NCI-H524 treated with DMSO at 0.1 percent for 48 hours (cell line): ENCODE results near the gene SERTAD4.
A peak's percentile ranks its signal among the peaks of the same experiment; 100 is the strongest.

Experiments used
- DNase-seq: peaks from one replicate; lab custom pipeline; 2025; lab: John Stamatoyannopoulos, UW

Gene SERTAD4

DNA sequence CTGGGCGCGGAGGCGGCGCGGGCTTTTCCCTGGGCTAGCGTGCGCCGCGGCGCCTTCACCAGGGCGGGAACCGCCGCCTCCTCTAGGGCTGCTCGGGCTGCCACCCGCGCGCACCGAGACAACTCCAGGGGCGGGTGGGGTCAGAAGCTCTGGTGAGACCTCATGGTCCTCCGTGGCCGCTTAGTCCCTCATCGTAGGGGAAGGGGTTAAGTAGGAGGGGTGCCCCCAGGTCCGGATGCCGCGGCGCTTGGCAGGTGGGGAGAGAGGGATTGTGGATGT is 559 bp downstream of the SERTAD4 start:
- no peak for DNase-seq

DNA sequence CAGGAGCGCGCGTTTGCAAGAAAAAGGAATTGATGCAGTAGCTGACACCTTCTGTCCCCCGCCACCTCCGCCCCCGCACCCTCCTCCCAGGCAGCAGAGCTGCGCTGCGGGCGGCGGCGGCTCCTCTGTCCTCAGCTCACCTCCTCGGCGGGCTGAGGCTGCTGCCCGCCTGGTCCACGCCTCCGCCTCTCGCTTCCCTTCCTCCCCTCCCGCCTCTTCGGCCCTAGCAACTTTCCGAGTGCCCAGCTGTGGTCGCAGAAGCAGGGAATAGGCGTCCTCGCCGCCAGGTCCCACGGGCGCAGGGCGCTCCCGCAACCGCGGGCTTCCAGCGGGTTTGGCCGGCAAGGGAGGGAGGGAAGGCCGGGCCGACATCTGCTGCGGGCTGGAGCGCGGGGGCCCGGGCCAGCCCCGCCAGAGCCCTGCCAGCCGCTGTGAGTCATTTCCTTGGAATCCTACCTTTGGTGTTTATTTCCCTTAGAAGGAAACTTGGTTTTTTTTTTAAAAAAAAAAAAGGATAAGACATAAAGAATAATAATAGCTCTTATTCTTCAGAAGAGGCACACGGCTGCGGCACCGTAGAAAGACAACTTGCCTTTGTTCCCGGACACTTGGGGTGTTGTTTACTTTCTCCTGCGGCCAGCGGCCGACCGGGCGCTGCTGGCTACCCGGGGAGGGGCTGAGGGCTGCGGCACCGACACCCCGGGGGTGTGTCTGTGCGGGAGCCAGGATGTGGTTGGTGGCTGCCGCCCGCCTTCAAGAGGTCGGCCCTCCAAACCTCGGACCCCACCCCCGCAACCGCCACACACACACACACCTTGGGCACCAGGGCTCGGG is 1.1 kb downstream of the SERTAD4 start:
- no peak for DNase-seq

DNA sequence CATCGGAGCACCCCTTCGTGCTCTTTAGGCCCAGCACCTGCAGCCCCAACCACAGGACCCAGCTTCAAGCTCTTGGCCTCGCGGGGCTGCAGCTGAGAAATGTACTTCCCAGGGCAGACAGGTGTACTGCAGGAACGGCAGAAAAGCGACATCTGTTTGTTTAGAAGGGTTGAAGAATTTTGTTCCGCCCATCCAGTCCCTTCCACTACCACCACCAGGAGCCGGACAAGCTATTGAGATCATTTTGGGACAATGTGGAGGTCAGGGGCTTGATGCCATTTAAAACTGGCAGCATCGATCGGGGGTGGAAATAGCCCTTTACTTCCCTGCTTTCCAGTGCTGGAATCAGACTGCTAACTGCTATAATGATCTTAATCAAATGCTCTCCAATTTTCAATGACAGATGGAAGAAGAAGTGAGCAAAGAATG is 1.7 kb downstream of the SERTAD4 start:
- DNase-seq, result no peak

DNA sequence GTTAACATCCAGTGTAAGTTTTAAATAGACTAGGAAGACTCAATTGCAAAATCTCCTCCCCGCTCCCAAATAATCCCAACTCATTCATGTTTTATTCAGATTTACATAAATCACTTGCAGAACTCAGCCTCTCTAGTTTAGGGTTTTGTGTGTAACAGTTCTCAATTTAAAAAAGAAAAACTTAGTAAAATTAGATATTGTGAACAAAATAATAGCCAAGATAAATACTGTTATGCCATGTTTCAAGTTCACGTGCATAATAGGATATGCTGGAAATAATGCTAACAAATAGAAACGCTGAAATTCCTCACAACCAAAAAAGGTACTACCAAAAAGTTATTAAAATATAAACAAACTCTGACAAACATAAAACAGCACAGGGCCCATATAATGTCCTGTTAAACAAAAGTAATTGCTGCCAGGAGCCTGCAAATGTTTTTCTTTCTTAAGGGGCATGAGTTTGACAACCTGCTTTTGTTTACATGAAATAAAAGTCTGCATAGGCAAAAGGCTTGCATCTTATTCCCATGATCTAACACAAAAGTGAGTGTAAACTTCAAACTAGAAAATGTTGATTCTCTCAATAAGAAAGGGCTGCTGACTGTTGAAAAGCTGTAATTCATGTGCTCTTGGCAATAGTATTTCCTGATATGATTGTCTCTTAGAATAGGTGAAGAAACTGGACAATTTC is 2.9 kb downstream of the SERTAD4 start:
- DNase-seq, result no peak

DNA sequence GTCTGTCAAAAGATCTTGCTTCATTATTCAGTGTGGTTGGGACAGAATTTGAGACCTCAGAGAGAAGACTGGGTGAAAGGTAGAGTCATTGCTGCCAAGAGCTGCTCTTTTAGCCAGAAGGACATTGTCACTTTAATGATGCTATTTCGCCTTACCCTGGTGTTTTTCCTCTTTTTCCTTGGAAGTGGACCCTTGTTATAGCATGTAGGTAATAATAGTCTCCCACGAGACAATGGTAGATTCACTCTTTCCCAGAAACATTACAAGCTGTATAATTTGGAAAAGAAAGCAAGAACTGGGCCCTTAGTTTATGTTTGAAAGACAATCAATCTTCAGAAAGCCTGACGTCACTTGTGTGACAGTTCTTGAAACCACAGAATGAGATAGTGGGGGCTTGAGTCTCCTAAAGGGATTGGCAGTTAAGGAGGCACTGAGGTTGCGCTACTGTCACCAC is 3.8 kb downstream of the SERTAD4 start:
- DNase-seq, result no peak

DNA sequence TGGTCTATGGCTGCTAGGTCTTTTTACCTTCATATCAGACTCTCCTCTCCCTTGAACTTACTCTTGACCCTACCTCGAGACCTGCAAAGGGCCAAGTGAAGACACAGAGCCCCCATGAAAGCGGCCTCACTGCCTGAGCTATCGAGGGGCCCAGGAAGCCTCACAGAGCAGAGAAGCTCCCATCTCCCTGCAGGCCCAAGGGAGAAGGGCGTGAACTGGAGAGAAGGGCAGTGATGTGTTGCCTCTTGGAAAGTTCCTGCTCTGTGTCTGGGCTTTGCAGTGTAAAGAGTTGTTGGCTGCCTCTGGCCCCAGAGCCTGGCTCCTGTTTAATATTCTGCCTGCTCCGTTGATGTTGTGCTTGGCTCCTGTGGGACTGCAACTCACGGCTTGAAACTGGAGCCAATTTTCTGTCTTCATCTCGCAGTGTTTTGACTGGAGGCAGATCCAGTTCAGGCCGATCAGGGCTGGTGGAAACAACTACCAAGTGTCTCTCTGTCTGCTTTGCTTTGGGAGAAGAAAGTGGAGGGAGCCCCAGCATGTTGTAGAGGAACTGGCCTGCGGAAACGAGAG is 4.3 kb downstream of the SERTAD4 start:
- DNase-seq, result no peak

DNA sequence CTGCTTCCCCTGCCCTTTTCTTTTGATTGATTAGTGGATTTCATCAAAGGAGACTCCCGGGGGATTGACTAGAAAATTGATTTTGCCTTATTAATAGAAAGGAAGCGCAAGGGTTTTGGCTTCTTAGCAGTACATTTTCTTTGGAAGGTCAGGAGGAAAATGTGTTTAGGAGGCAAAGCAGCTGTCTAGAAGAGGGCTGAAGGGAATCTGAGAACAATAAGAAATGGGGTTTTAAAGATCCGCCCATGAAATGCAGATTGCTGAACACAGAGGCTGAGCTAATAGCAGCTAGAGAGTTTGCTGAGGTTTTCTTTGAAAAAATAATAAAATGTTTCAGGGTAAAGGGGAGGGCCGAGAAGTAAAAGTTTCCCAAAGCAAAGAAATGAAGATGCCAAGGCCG is 4.9 kb downstream of the SERTAD4 start:
- DNase-seq, result no peak

DNA sequence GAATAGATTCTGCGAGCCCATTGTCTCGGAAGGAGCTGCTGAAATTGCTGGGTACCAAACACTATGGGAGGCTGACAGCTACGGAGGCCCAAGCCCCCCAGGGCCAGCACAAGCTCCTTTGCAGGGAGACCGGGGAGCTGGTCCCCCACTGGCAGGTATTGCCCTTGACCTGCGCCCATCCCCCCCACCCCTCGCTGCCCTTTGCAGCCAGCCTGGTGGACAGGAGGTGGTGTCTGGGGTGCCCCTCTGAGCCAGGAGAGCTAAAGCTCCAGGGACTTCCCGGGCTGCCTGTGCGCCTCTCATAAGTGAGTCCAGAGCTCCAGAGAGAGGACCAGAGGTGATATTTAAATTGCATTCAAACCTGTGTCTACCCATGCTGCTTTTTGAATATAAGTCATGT is 5.4 kb downstream of the SERTAD4 start:
- no peak for DNase-seq

DNA sequence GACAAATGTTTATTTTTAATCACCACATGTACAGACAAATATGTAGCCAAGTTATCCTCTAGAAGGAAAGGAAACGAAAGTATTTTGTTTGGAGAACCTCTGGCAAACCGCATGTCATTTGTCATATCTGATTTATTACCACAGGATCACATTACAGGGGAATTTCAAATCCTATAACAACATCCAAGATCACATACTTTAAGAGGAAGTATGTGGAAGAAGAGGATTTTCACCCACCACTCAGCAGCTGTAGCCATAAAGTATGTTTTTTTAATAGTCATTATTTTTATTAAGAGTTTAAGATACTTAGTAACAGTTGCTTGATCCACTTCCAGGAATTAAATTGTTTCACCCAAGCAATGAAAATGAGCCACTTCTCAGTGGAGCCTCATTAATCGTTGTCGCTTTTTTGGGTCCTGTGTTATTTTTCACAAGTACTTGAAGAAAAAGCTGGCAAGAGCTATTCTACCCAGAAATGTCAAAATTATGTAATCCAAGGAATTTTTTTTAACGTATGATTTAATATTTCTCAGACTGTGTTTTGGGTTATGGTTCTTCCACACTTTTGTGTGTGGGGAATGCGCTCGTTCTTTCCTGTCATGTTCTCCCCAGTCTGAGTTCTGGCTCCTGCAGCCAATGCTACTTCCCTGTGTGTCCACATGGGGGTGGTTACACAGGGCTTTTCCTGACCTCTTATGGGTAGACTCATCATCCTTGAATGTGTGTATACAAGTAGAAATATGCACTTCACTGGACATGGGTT is 6.9 kb downstream of the SERTAD4 start:
- no peak for DNase-seq

DNA sequence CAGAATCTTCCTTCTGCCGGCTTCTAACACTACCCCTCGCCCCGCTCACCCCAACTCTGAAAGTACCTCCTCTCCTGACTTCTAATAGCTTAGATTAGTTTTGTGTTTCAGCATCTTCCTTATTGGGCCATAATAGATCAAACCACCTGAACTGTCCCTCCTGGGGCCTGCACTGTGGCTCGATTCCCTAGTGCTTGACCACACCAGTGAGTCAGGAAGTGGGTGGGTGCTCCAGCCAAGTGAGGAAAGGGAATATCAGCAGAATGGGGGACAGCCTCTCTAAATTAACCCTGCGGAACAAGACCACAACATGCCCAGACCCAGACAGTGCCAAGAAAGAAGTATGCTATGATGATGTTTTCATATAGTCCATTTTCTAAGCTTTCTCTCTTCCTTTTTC is 8.5 kb downstream of the SERTAD4 start:
- no peak for DNase-seq

DNA sequence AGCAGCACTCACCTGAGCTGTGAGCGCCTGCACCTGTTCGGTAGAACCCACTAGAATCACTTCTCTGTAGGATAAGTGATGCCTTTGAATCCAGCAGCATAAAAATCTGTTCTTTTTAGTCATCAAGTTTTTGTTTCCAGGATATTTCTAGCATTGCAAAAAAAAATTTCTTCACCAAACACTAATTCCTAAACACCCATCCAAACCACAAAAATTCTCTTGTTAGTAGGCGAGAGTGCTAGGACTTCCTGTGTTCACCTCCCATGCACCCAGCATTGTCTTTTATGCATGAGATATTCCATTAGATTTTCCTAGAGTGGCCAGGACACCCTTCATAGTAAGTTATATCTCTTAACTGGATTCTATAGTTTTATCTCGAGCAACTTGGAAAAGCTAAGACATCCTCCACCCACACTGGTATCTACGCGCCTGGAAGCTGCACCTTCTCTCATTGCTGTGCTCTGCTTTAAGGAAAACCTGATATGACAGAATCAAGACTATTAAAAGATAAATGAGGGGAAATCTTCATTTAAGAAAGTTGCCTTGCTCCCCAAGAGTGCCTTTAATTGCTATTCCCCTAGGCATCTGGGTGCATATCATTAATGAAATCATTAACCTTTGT is 12.3 kb downstream of the SERTAD4 start:
- DNase-seq, result no peak

DNA sequence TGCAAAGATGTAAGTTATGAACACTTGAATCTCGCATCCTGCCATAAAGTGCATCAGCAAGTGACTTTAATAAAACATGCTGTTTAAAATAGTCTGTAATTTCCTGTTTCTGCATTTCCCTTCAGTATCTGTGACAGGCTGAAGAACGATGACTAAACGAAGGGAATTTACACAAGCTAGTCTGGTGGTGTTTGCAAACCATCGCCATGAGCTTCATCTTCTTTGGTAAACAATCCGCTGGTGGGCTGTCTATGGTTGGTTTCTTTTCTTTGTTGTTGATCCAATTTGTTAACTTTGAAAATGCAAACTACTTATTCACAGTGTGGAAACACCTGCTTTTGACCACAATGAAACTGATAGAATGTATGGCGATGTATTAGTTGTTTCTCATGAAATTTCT is 13.9 kb downstream of the SERTAD4 start:
- DNase-seq, result no peak

DNA sequence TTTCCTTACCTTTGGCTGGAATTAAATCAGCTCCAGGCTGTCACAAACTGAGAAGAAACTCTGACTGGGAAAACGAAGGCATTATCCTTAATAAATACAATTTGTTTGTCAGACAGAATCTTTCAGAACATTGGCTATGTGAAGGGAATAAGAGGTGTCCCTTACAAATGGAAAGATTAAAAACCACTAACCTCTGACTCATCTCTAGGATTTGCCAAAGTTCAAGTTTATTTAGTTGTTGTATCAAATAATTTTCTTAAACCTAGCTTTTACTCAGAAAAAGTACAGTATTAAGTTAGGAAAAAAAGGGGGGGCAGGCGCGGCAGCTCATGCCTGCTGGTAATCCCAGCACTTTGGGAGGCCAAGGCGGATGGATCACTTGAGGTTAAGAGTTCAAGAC is 15.7 kb downstream of the SERTAD4 start:
- no peak for DNase-seq

DNA sequence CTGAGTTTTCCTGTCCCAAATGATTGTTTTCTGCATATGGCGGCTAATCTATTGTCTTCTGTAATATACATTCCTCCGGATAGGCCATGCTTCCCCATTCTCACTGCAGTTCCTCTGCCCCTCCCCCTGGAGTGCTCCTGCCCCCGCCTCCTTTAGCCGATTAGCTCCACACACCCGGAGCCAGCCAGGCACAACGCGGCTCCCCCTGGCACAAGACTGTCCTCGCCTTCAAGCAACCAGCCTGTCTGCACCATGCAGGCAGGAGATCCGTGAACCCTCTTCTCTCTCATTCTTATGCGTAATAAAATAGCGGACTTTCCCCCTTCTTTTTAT is 18.0 kb downstream of the SERTAD4 start:
- peak; percentile 50 for DNase-seq

DNA sequence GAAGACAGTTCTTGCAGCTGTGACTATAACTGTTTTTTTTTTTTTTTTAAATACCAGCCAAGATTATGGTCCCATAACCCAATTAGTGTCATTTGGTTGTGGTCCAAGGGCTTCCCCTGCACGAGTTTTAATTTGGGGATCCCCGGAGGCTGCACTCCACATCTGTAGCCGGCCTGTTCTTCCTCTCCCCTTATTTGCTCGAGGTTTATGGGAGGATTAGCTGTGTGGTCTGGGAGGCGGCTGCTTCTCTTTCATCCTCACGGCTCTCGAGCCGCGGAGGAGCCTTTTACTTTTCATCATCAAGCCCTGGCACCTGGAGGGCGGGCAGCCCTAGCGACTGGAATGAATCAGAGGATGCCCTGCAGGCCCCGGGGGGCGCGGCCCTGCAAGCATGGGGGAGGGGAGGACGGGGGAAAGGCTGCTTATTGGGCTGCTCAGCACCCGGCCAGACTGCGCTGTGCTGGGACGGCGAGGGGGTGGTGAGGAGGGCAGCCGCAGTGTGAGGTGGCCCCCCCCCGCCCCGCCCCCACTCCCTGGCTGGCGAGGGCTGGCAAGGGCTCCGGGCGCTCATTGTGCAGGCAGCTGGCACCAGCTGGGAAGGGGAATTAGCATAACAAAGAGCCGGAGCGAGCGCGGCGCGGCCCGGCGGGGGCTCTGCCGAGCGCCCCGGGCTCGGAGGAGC is 18.5 kb downstream of the SERTAD4 start:
- peak; percentile 80 for DNase-seq

DNA sequence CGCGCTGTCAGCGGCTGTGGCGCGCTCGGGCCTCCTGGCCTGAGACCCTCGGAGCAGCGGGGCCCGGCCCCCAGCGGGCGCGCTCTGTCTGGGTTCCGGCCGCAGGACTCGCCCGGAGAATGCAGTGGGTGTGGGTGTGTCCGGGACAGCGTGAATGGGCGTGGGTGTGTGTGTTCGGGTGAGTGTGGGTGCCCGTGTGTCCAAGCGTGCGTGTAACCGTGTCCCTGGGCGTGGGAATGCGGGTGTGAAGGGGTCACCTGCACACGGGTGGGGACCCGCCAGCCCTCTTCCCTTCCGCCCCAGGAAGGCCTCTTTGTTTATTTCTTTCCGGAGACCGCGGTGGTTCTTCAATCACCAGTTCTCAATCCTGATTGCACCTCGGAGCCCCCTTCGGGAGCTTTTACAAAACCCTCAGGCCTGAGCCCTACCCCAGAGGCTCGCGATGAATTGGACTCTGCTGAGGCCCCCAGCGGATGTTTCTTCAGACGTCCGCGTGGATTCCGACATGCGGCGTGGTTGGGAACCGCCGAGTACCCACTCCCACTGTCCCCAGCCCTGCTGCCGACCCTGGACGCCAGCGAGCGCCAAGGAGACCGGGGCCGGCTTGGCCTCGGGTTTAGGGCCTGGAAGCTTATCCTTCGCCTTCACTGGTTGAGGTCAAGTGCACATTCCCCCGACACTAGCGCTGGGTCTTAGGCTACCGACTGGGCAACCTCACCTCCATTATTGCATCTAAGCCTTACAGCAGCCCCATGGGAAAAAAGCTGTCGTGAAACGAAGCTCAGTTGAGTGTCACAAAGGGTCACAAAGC is 19.3 kb downstream of the SERTAD4 start:
- no peak for DNase-seq

DNA sequence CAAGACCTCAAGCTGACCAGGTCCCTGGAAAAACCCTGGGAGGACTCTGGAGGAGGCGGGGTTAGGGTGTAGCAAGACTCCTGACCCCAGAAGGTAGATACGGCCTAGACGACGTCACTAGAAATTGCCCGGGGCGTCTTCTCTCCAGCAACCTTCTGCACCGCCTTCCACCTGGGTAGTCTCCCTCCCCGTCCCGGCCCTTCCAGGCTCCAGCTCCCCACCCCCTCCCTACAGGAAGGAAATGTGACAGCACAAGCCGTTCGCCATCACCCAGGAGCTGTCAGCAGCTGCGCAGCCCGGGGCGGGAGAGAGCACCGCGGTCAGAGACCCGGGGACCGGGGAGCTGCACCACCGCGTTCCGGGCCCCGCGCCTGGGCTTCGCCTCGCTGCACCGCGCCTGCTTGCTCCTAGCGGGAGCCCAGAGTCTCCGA is 20.0 kb downstream of the SERTAD4 start:
- no peak for DNase-seq

DNA sequence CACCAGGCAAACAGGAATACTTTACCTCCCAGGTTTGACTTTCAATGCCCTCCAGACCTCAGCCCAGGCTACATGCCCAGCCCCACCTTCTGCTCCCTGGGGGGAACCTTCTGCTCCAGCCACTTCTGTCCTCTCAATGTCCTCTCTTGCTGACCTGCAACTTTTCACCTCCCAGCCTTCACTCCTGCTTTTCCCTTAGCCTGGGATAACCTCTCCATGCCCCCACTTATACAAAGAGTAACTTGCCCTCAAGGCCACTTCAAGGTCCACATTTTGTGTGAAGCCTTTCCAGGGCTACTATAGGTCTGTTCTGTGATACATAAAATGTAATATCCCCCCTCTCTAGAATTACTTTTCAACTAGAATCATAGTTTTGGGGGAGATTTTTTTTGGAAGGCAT is 21.7 kb downstream of the SERTAD4 start:
- DNase-seq, result no peak

DNA sequence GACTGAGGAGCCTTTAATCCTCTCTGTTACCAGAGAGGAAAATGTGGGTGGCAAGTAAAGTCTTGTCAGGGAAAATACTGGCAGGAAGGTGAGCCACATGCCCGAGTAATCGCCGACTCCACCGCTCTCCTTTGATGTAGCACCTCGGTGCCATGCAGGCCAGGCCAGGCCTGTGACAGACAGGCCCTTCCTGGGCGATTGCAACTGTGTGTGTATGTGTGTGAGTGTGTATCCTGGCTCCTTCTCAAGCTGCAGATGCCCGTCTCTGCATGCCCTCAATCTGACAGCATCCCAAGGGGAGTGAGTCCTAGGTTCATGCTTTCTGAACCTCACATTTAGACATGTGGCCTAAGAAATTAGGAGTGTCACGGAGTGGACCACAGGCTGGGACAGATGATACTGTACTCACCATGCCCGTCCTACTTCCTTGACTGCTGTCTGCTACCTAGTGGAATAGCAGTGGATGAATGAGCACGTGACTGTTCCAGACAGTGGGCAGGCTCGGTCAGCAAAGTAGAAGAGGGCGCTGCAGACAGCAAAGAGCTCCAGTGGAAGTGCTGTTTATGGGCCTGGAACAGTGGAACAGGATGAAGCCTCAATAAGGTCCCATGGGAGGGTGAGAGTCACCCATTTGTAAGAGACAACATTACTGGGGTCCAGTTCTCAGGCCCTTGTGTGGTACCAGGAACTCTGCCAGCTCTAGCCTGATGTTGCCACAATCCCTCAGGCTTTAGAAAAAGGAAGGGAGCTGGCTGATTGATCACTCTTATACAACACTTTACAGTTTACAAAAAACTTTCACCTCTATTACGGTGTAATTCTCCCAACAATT is 25.3 kb downstream of the SERTAD4 start:
- no peak for DNase-seq

DNA sequence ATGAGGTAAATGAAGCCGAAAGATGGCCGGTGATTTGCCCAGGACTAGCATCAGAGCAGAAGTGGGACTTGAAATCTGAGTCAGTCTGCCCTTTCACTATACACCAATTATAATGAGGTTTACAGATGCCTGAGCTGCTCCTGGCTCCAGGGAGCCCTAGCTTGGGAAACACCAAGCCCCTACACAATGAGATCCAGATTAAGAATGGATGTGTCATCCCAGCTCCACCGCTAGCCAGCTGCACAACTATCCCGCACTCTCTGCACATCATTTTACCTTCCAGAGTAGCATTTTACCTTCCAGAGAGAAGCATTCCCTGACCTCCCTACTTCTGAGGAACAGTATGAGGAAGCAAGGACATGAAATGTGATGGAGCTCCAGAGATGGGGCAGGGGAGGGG is 27.0 kb downstream of the SERTAD4 start:
- no peak for DNase-seq
